ENCODE data around the gene KREMEN1. TPM values are rescaled to one million over a fixed set of nuclear protein-coding genes. Genes with fewer than 3 reads are reported as not detected.
"Not testable (repeated sequence)": the region's sequence is repeated elsewhere in the genome, so short reads cannot be mapped to it uniquely, and the experiment has no call there.

The KREMEN1 gene
- total and polyA plus RNA-seq, 9 of the 15 experiments (the other 6 are each of a cell fraction or from before 2014, with no cell fraction given), result 0.69 to 11.5 (median 4.3) TPM

DNA sequence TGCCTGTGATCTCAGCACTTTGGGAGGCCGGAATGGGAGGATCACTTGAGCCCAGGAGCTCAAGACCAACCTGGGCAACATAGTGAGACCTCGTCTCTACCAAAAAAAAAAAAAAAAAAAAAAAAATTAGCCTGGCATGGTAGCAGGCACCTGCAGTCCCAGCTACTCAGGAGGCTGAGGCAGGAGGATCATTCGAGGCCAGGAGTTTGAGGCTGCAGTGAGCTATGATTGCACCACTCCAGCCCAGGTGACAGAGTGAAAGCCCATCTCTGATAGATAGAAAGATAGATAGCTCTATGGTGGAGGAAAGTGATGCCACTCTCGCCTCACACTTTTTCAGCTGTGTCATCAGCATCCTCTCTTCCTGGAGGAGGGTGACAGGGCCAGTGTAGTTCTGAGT is 33.2 kb upstream of the KREMEN1 start:
- H3K9ac ChIP-seq (ENCODE audit: insufficient read depth in 1 of 2, low read depth in 2 of 2, low read length in 2 of 2); ATAC-seq; H3K27ac ChIP-seq (ENCODE audit: extremely low read depth, low read depth, low read length); H3K9me1 ChIP-seq (ENCODE audit: control insufficient read depth, insufficient read depth, low read length); H3K36me3 ChIP-seq (ENCODE audit: control insufficient read depth, insufficient read depth, low read length); H4K20me1 ChIP-seq (replicated peaks; ENCODE audit: control insufficient read depth, insufficient read depth, low read length); H3K4me1 ChIP-seq (replicated peaks in 1 of 2; ENCODE audit: control insufficient read depth in 2 of 2, insufficient read depth in 2 of 2, low read length in 2 of 2); H2AFZ ChIP-seq (ENCODE audit: low read depth, low read length); H3K27me3 ChIP-seq (ENCODE audit: control insufficient read depth in 2 of 2, insufficient read depth in 2 of 2, low read length in 2 of 2); H3K4me3 ChIP-seq; FAIRE-seq; H3K9me3 ChIP-seq (replicated peaks; ENCODE audit: control insufficient read depth, insufficient read depth, low read depth, low read length); BruUV-seq (replicated peaks); DNase-seq (ENCODE audit: extremely low read depth in 1 of 4, low spot score in 3 of 4); H3K4me2 ChIP-seq (ENCODE audit: insufficient read depth, low read length); H3K79me2 ChIP-seq (ENCODE audit: control insufficient read depth, insufficient read depth, low read length): not testable (repeated sequence)
- WGBS (ENCODE audit: insufficient coverage, low coverage, missing lambda C conversion rate), result 45% methylated on average over 1 of the region's 4 CpGs
- ChIA-PET CTCF (ENCODE audit: low intra/inter-chr PET ratio) (interaction anchor here (0.6 to 3.1 kb wide), 4 partner anchors 184 to 1153 kb away, joined by 3 to 33 read pairs (median 4); no protein-coding TSS in a partner anchor), POLR2A (interaction anchor here (0.6 to 1.2 kb wide), 3 partner anchors 163 to 239 kb away, joined by 3 to 4 read pairs (median 4); partner anchors contain the start of gene XBP1)
- intact Hi-C loops (cut with micrococcal nuclease), result loop anchor here (1.0 to 5.0 kb wide), 3 partner anchors 184 to 437 kb away; no protein-coding TSS in a partner anchor
- in situ Hi-C loops (cut with MboI), result loop anchor here (5.0 kb wide), 2 partner anchors 182 to 437 kb away; no protein-coding TSS in a partner anchor

DNA sequence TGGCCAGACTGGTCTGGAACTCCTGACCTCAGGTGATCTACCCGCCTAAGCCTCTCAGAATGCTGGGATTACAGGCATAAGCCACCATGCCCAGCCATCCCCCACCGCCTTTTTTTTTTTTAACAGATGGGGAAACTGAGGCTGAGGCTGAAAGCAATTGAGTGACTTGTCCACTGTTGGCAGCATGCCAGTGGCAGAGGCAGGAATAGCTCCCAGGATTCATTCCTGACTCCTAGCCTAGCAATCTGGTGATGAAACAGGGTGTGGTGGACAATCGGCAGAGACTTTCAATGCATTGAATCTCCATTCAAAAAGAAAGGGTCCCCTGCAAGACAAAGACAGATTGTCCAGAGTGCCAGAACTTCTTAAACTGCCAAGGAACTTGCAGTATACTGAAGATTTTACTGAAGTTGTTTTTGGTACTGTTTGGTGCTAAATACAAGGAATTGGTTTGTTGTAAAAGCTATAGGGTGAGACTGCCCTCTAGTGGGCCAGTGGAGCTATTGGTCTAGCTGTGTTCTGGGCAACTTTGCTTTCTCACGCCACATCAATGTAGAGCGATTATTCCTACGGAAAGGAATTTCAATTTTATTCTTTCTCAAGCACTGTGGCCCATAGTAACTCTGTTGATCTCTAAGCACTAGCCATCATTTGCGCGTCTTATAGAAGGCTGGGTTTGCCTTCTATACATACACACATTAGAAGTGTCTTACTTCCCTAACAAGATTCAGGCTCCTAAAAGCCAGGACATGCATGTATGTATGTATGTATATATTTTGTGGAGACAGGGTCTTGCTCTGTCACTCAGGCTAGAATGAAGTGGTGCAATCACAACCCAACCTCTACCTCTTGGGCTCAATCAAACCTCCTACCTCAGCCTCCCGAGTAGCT is 32.2 kb upstream of the KREMEN1 start:
- intact Hi-C loops (cut with micrococcal nuclease), result loop anchor here (1.0 to 5.0 kb wide), 3 partner anchors 185 to 438 kb away; no protein-coding TSS in a partner anchor
- H4K20me1 ChIP-seq (replicated peaks; ENCODE audit: control insufficient read depth, insufficient read depth, low read length), result no peaks in the 10 kb centered on the region
- in situ Hi-C loops (cut with MboI), result no loop called here
- peaks cover 13% of the 10 kb centered on the region; the same call in 2 of the 3 replicates for H3K36me3 ChIP-seq (ENCODE audit: control insufficient read depth, insufficient read depth, low read length)
- no peaks in the 10 kb centered on the region for H3K79me2 ChIP-seq (ENCODE audit: control insufficient read depth, insufficient read depth, low read length)
- ATAC-seq (peak; percentile 88), DNase-seq (ENCODE audit: extremely low read depth in 1 of 4, low spot score in 3 of 4) (peak; percentile 45 to 77 (median 50)), FAIRE-seq (peak; percentile 96)
- no peaks in the 10 kb centered on the region for H3K27me3 ChIP-seq (ENCODE audit: control insufficient read depth in 2 of 2, insufficient read depth in 2 of 2, low read length in 2 of 2)
- CTCF ChIA-PET (ENCODE audit: low intra/inter-chr PET ratio), result interaction anchor here (0.5 to 3.1 kb wide), 6 partner anchors 185 to 1154 kb away, joined by 3 to 33 read pairs (median 4); no protein-coding TSS in a partner anchor
- no peaks in the 10 kb centered on the region for H3K9me3 ChIP-seq (replicated peaks; ENCODE audit: control insufficient read depth, insufficient read depth, low read depth, low read length)
- H3K4me1 ChIP-seq (replicated peaks in 1 of 2; ENCODE audit: control insufficient read depth in 2 of 2, insufficient read depth in 2 of 2, low read length in 2 of 2), result no peaks in the 10 kb centered on the region; a peak in 1 of 5 replicates
- no peak overlapping the region for H2AFZ ChIP-seq (ENCODE audit: low read depth, low read length)
- 40% methylated on average over 8 of the region's 9 CpGs for WGBS (ENCODE audit: insufficient coverage, low coverage, missing lambda C conversion rate)
- H3K4me2 ChIP-seq (ENCODE audit: insufficient read depth, low read length), result no peak overlapping the region
- BruUV-seq (replicated peaks), result no TSS peak
- no peak overlapping the region for H3K27ac ChIP-seq (ENCODE audit: extremely low read depth, low read depth, low read length)
- POLR2A ChIA-PET, result interaction anchor here (0.6 to 1.4 kb wide), 4 partner anchors 9 to 242 kb away, joined by 3 to 7 read pairs (median 4); no protein-coding TSS in a partner anchor
- no peaks in the 10 kb centered on the region for H3K9me1 ChIP-seq (ENCODE audit: control insufficient read depth, insufficient read depth, low read length)
- no peak overlapping the region for H3K9ac ChIP-seq (ENCODE audit: insufficient read depth in 1 of 2, low read depth in 2 of 2, low read length in 2 of 2)
- H3K4me3 ChIP-seq, result no peak overlapping the region
- no peak for TF ChIP-seq ZNF143 (CRISPR knock-in tag; IDR thresholded peaks at IDR 0.05)
- TF ChIP-seq, protein P1, sequence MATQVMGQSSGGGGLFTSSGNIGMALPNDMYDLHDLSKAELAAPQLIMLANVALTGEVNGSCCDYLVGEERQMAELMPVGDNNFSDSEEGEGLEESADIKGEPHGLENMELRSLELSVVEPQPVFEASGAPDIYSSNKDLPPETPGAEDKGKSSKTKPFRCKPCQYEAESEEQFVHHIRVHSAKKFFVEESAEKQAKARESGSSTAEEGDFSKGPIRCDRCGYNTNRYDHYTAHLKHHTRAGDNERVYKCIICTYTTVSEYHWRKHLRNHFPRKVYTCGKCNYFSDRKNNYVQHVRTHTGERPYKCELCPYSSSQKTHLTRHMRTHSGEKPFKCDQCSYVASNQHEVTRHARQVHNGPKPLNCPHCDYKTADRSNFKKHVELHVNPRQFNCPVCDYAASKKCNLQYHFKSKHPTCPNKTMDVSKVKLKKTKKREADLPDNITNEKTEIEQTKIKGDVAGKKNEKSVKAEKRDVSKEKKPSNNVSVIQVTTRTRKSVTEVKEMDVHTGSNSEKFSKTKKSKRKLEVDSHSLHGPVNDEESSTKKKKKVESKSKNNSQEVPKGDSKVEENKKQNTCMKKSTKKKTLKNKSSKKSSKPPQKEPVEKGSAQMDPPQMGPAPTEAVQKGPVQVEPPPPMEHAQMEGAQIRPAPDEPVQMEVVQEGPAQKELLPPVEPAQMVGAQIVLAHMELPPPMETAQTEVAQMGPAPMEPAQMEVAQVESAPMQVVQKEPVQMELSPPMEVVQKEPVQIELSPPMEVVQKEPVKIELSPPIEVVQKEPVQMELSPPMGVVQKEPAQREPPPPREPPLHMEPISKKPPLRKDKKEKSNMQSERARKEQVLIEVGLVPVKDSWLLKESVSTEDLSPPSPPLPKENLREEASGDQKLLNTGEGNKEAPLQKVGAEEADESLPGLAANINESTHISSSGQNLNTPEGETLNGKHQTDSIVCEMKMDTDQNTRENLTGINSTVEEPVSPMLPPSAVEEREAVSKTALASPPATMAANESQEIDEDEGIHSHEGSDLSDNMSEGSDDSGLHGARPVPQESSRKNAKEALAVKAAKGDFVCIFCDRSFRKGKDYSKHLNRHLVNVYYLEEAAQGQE (IDR thresholded peaks at IDR 0.05; ENCODE audit: borderline replicate concordance), result peak; percentile 81
- TF ChIP-seq, protein P1 (CRISPR knock-in tag; IDR thresholded peaks at IDR 0.05; ENCODE audit: low read depth), result no peak
